ENCODE data around the gene TRIM9. TPM values are rescaled to one million over a fixed set of nuclear protein-coding genes. Genes with fewer than 3 reads are reported as not detected.
"Not testable (repeated sequence)": the region's sequence is repeated elsewhere in the genome, so short reads cannot be mapped to it uniquely, and the experiment has no call there.

The TRIM9 gene
- total RNA-seq, 4 donors from 2014 or later: 0.84 to 4.7 (median 1.4) TPM

DNA sequence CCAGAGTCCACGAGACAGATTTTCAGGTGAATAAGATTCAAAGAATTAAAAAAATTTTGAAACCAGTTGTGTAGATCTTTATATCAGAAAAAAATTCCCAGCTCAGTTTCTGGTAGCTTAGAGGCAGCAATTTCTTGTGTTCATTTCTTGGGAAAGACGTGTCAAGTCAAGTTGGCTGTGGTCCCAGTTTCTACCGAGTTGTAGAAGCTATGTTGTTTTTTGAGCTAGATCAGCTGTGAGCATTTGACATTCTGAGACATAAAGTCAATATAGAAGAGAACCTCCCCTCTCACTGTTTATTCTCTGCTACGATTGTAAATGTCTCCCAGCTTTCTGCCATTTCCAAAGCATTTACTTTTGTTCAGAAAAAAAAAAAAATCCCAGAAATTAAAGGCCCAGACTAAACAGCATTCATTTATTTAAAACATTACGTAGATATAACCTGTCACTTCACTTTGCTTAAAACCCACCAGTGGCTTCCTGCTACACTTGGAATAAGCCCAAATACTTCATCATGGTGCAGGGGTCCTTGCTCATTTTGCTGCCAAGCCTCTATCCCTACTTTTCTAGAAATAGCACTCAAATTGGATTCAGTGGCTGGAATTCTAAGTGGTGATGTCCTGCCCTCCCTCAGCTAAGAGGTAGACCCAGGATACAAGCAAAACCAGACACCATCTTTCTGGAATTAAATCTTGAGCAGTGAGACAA lies 130.1 kb downstream of the TRIM9 start:
- no peak overlapping the region for H3K4me3 ChIP-seq
- peaks cover 8 to 45% (median 9%) of the 10 kb centered on the region in 3 donors for H3K4me1 ChIP-seq
- peak overlapping the region in 3 of 4 donors; percentile 12 to 52 (median 30) for H3K27ac ChIP-seq
- no peak for ATAC-seq
- TF ChIP-seq, protein P1, sequence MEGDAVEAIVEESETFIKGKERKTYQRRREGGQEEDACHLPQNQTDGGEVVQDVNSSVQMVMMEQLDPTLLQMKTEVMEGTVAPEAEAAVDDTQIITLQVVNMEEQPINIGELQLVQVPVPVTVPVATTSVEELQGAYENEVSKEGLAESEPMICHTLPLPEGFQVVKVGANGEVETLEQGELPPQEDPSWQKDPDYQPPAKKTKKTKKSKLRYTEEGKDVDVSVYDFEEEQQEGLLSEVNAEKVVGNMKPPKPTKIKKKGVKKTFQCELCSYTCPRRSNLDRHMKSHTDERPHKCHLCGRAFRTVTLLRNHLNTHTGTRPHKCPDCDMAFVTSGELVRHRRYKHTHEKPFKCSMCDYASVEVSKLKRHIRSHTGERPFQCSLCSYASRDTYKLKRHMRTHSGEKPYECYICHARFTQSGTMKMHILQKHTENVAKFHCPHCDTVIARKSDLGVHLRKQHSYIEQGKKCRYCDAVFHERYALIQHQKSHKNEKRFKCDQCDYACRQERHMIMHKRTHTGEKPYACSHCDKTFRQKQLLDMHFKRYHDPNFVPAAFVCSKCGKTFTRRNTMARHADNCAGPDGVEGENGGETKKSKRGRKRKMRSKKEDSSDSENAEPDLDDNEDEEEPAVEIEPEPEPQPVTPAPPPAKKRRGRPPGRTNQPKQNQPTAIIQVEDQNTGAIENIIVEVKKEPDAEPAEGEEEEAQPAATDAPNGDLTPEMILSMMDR (IDR thresholded peaks at IDR 0.05): no peak
- peak; percentile 65 for TF ChIP-seq POLR2AphosphoS5 (IDR thresholded peaks at IDR 0.05)
- H3K27me3 ChIP-seq: no peaks in the 10 kb centered on the region
- no peaks in the 10 kb centered on the region for H3K9me3 ChIP-seq
- H3K36me3 ChIP-seq: no peaks in the 10 kb centered on the region
- WGBS, 2 donors (ENCODE audit: low coverage in 1 of 2): 7 to 9% methylated on average over 5 of the region's 5 CpGs

DNA sequence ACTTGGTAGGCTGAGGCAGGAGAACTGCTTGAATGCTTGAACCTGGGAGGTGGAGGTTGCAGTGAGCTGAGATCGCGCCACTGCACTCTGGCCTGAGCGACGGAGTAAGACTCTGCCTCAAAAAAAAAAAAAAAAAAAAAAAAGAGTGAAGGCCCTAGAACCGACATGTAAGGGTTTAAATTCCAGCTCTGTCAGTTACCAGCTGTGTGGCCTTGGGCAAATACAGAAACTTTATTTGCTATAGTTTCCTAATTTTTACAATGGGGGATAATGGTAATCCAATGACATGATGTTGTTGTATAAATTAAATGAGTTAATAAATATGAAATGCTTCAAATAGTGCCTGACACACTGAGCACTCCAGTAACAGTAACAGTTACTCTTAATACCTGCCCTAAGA lies 131.0 kb downstream of the TRIM9 start:
- Histone ChIP-seq H3K27ac (peak overlapping the region in 2 of 4 donors; percentile 30 to 52), H3K4me3 (no peak overlapping the region), H3K9me3 (no peaks in the 10 kb centered on the region), H3K27me3 (no peaks in the 10 kb centered on the region), H3K4me1 (peaks cover 8 to 45% (median 9%) of the 10 kb centered on the region in 3 donors), H3K36me3 (no peaks in the 10 kb centered on the region)
- no peak for ATAC-seq
- TF ChIP-seq, protein P1 (IDR thresholded peaks at IDR 0.05): no peak
- no peak for TF ChIP-seq POLR2A (IDR thresholded peaks at IDR 0.05)
- 60 to 93% methylated on average over 1 to 5 of the region's 5 CpGs for WGBS, 2 donors (ENCODE audit: low coverage in 1 of 2)

DNA sequence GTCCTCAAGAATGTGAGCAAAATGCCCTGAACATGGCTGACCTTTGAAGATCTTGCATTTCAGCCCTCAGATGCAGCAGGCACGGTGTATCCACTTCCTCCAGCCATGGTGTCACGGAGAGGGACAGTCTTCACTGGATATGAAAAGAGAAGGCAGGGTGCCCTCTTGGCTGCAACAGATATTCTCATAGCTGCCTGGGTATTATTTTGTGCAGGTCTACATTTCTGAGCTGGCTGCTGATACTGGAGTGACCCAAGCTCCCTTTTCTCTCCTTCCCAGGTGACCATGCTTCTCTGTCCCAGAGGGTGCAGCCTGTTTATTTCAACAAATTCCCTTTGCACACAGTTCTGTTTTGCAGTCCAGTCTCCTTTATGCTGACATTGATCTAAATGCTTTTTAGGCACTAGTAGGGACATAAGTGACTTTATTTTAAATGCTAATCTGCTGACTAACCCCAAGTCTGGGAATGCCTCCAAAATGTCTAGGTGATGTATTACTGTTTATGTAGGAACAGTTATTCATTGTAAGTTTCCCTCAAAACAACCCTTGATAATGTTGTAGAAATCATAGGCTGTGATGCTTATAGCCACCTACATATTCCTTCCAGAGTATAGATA lies 133.2 kb downstream of the TRIM9 start:
- no peaks in the 10 kb centered on the region for H3K9me3 ChIP-seq
- peak overlapping the region in 3 of 4 donors; percentile 35 to 73 (median 60) for H3K27ac ChIP-seq
- no peaks in the 10 kb centered on the region for H3K36me3 ChIP-seq
- H3K4me3 ChIP-seq: no peak overlapping the region
- TF ChIP-seq EP300 (IDR thresholded peaks at IDR 0.05): no peak
- TF ChIP-seq, protein P1 (IDR thresholded peaks at IDR 0.05): no peak
- peak; percentile 94 for TF ChIP-seq POLR2AphosphoS5 (IDR thresholded peaks at IDR 0.05)
- no peaks in the 10 kb centered on the region for H3K27me3 ChIP-seq
- H3K4me1 ChIP-seq: peaks cover 8 to 45% (median 9%) of the 10 kb centered on the region in 3 donors
- WGBS, 2 donors (ENCODE audit: low coverage in 1 of 2): 0 to 10% methylated on average over 2 of the region's 2 CpGs
- ATAC-seq: peak; percentile 72

DNA sequence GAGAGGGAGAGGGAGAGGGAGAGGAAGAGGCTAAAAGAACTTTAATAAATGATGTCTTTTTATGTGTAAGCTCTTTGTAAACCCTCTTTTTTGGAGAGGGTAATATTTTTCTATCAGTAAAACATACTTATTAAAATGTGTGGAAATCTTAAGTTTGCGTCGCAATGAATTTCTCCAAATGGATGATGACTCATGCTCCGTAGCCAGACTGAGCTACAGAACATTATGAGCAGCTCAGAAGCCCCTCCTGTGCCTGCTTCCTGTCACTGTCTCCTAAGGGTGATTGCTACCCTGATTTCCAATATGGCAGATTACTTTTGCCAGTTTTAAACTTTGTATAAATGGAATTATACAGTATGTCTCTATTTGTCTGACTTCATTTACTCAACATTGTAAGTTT lies 137.6 kb downstream of the TRIM9 start:
- ATAC-seq: peak; percentile 34
- Histone ChIP-seq H3K27ac (peak overlapping the region in 1 of 4 donors; percentile 11), H3K4me3 (no peak overlapping the region)

DNA sequence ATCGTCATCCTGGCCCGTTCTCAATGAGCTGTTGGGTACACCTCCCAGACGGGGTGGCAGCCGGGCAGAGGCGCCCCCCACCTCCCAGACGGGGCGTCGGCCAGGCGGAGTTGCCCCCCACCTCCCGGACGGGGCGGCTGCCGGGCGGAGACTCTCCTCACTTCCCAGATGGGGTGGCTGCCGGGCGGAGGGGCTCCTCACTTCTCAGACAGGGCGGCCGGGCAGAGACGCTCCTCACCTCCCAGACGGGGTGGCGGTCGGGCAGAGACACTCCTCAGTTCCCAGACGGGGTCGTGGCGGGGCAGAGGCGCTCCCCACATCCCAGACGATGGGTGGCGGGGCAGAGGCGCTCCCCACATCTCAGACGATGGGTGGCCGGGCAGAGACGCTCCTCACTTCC lies 138.5 kb downstream of the TRIM9 start:
- not testable (repeated sequence) for H3K27ac ChIP-seq, H3K36me3 ChIP-seq, H3K9me3 ChIP-seq, H3K4me3 ChIP-seq, ATAC-seq, H3K27me3 ChIP-seq
- peaks cover 1 to 24% (median 5%) of the 10 kb centered on the region in 3 donors for H3K4me1 ChIP-seq
- WGBS, 2 donors (ENCODE audit: low coverage in 1 of 2): 95% methylated on average over 2 of the region's 32 CpGs; no CpG with 5 or more reads in 1 of the 2 donors

More for the DNA sequence above, 137.6 kb downstream of the TRIM9 start:
- 14 to 38% methylated on average over 3 of the region's 3 CpGs for WGBS, 2 donors (ENCODE audit: low coverage in 1 of 2)
- Histone ChIP-seq H3K36me3 (no peaks in the 10 kb centered on the region), H3K27me3 (no peaks in the 10 kb centered on the region), H3K4me1 (peaks cover 7 to 33% (median 8%) of the 10 kb centered on the region in 3 donors), H3K9me3 (no peaks in the 10 kb centered on the region)
- TF ChIP-seq, protein P1 (IDR thresholded peaks at IDR 0.05): no peak
- peak; percentile 26 for TF ChIP-seq POLR2AphosphoS5 (IDR thresholded peaks at IDR 0.05)
